ENCODE results near the gene LTK.

Gene LTK

GRCh38 chr15:41513506-41514227 is at the start of gene LTK:
LTK (minus strand) TSS chr15:41513827; CDS start chr15:41513709, 118 bp downstream.
- DNase-seq = no peak

GRCh38 chr15:41562784-41563198 is 49.2 kb upstream of the LTK start:
- DNase-seq = no peak

- DNase-seq = no peak
Measured at GRCh38 chr15:41562244-41562643, 48.6 kb upstream of the LTK start.

GRCh38 chr15:41561777-41562145 is 48.1 kb upstream of the LTK start:
- no peak for DNase-seq

- DNase-seq = no peak
Measured at GRCh38 chr15:41561104-41561776, 47.6 kb upstream of the LTK start.

- peak; percentile 30 for DNase-seq
Measured at GRCh38 chr15:41560572-41560874, 46.9 kb upstream of the LTK start.

GRCh38 chr15:41559239-41559782 is 45.7 kb upstream of the LTK start:
- DNase-seq = no peak

GRCh38 chr15:41558400-41559238 is 45.0 kb upstream of the LTK start, which contains the start of gene TYRO3:
TYRO3 (plus strand) TSS chr15:41559212; CDS start chr15:41559258, 46 bp downstream.
- peak; percentile 15 for DNase-seq

- peak; percentile 65 for DNase-seq
Measured at GRCh38 chr15:41557673-41558399, 44.2 kb upstream of the LTK start.

- DNase-seq = no peak
Measured at GRCh38 chr15:41556677-41557076, 43.0 kb upstream of the LTK start.

GRCh38 chr15:41554915-41555314 is 41.3 kb upstream of the LTK start:
- no peak for DNase-seq

GRCh38 chr15:41554343-41554742 is 40.7 kb upstream of the LTK start:
- no peak for DNase-seq

- DNase-seq = no peak
Measured at GRCh38 chr15:41553731-41554130, 40.1 kb upstream of the LTK start.

GRCh38 chr15:41550066-41550775 is 36.6 kb upstream of the LTK start:
- no peak for DNase-seq

GRCh38 chr15:41546851-41547786 is 33.5 kb upstream of the LTK start:
- DNase-seq = no peak

GRCh38 chr15:41545218-41545617 is 31.6 kb upstream of the LTK start:
- no peak for DNase-seq

- no peak for DNase-seq
Measured at GRCh38 chr15:41544650-41545015, 31.0 kb upstream of the LTK start.

- no peak for DNase-seq
Measured at GRCh38 chr15:41543521-41543870, 29.9 kb upstream of the LTK start.

GRCh38 chr15:41536866-41537265 is 23.2 kb upstream of the LTK start:
- no peak for DNase-seq

GRCh38 chr15:41535544-41535943 is 21.9 kb upstream of the LTK start:
- DNase-seq = no peak

GRCh38 chr15:41530363-41530956 is 16.8 kb upstream of the LTK start:
- DNase-seq = no peak

All from NCI-H1694 treated with DMSO at 0.1 percent for 48 hours (cell line).